IPS DF 4.7 (cell line): ENCODE data around the gene SLC25A46.
"Not testable (repeated sequence)": the region's sequence is repeated elsewhere in the genome, so short reads cannot be mapped to it uniquely, and the experiment has no call there.

ENCODE experiments used
- DNase-seq: peaks from one replicate; pipeline ENCODE4 v3.0.0-alpha.2; 2013; ENCODE audit warnings: low spot score; ENCODE audit errors: extremely low read depth

The SLC25A46 gene

GRCh38 chr5:110754181-110754580 is 15.4 kb downstream of the SLC25A46 start:
- no peak for DNase-seq

DNA sequence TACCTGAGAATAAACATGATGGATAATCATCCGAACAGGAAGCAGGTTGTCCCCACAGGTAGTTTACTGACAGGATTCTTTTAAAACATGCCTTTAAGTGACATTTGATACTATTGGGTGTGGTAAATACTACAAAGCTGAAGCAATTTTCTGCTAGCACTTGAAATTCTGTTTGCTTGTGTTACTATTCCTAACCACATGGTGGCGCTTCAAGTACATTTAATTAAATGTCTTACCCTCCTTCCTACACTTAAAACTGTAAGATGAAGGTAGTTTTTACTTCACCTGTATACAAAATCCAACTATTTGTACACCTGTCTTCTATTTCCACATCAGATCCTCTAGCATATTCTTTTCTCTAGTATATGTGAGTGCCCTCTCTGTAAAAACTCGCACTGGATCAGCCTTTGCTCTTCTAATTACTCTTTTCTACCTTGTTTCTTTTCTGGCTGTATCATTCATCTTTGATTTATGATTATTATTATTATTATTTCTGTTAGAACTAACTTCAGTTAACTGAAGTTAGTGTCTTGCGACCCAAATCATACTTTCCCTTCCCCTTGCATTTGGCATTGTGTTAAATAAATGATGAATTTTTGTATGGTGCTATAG is 18.4 kb downstream of the SLC25A46 start:
- no peak for DNase-seq

DNA sequence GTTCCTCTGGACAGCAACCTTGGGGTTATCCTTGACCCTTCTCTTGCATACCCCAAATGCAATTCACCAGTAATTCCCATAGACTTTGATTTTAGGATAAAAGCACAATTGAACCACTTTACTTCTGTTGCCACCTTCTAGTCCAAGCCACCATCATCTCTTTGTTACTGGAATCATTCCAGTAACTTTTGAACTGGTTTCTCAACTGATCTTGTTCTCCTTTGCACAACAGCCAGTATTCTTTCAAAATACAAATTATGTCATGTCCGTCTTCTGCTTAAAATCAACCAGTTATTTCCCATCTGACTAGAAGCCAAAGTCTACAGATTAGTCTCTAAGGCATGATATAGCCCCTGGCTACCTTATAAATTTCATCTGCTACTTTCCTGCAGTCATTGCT is 21.4 kb downstream of the SLC25A46 start:
- DNase-seq = no peak

DNA sequence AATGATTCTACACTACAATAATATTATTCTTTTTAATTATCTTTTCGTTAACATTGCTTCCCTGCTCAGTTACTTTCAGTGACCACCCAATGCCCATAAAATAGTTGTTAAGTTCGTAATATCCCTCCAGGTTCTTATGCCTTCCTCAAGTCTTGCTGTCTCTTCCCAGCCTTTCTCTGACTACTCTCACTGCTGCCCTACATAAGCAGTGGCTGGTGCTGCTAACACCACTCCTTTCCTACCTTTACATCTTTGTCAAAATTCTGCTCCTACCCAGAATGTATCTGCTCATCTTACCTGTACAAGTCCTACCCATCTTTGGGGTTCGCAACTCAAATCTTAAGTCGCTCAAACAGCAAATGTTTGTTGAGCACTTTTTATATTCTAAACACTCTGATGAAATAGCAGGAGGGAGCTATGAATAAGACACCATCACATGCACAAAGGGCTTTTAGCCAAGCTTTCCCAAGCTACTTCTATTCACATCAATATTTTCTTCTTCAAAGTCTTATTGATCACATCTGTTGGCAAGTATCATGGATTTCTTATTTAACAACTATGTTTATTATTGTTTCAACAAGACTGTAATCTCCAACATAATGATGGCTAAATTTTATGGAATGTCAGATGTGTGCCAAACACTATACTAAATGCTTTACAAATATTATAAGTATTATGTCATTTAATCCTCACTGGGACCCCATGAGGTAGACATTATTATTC is 29.5 kb downstream of the SLC25A46 start:
- DNase-seq = no peak

DNA sequence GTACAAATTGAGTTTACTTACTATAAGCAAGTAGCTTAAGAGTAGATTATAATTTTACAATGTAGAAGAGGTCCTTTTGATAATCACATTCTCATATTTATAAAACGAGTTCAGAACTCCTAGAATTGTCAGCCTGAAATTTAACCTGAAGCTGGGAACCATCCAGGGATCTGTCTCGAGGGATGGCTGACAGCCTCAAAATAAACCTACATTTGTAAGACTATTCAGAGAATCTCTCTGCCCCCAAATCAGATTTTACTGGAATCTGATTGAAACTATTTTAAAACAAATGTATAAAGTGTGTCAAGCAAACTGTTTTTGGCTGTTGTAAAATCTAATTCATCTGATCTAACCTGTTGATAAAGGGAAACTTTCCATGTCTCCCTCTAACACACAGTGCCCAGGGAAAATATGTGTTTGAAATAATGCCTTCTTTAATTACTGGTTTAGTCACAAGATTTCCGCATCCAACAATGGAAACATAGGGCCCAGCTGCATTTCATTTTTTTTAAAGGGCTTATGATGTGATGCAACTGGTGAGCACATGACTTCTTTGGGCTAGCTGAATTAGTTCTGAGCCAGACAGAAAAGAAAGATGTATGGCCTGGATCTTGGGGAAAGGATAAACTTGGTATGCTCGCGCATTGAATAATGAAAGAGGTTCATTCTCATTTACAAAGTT is 30.3 kb downstream of the SLC25A46 start:
- DNase-seq = no peak

DNA sequence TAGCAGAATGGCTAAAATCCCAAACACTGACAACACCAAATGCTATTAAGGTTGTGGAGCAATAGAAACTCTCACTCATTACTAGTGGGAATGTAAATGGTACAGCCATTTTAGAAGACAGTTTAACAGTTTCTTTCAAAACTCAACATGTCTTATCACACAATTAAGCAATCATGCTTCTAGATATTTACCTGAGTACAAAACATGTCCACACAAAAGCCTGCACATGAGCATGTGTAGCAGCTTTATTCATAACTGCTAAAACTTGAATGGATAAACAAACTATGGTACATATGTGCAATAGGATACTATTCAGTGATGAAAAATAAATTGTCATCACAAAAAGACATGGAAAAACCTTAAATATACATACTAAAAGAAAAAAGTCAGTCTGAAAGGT is 31.5 kb downstream of the SLC25A46 start:
- DNase-seq = no peak

DNA sequence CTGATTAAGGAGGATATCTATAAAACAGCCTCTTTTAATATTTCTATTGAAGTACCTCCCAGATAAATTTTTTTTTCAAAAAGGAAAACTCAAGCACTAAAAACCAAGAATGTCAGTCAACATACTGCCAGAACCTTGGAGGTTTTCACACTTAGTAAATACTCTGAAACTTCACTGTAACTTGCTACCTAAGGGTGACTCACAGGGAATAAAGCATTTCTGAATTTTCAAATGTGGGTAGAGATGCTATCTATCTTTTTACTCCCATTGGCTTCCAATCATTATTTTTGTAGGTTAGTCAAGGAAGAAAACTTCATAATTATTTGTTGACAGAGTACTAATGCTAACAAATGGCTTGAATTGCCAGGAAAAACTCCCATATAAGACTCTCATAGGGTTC is 46.1 kb downstream of the SLC25A46 start:
- no peak for DNase-seq

GRCh38 chr5:110785356-110785755 is 46.5 kb downstream of the SLC25A46 start:
- no peak for DNase-seq

GRCh38 chr5:110788006-110788405 is 49.2 kb downstream of the SLC25A46 start:
- DNase-seq = not testable (repeated sequence)

DNA sequence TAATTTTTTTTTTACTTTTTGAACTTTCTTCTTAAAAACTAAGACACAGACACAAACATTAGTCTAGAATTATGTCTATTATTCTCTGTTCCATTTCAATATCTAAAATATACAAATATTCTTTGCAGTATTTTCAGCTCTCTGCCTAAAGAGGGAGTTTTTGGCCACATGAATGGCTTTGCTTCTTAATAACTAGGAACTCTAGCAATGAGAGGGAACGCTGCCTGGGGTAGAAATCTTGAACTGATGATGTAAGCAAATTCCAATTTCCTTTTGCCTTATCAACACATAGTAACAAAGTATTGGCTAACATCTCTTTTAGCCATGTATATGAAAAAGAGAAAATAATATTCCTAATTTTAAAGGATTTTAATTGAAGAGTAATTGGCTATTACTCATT is 51.9 kb downstream of the SLC25A46 start:
- DNase-seq = no peak

- DNase-seq = no peak
These were observed 64.2 kb downstream of the SLC25A46 start for GRCh38 chr5:110802998-110803397.

DNA sequence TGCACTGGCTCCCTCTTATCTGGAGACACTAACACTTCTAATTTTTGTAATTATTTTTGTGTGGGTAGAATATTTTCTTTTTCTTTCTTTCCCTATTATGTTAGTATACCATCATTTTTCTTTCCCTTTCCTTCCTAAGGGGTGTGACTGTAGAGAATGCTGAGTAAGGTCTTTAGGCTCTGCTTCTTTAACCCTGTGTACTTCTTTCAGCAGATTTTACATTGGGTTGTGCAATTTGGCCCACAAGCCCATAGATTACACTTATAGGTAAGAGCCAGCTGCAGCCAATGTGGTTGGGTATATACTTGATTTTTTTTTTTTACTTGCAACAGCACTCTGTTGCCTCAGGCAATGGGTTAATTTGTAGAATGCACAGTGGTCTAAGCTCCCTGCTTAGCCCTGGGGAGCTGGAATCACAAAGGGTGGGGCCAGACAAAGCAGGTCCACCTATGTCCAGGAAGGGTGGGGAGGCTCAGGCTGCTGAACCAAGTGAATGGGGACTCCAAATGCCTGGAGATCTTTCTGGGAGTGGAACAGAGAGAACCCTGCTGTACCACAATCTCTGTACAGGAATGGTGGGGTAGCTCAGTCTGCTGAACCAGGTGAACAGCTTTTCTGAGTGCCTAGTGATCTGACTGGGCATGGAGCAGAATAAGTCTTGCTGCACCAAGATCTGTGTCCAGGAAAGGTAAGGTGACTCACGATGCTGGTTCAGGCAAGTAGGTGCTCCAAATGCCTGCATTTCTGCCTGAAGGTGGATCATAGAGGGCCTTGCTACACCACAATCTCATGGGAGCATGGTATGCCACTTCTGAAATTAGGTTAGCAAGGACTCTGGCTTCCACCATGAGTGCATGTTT is 64.9 kb downstream of the SLC25A46 start:
- DNase-seq = no peak

DNA sequence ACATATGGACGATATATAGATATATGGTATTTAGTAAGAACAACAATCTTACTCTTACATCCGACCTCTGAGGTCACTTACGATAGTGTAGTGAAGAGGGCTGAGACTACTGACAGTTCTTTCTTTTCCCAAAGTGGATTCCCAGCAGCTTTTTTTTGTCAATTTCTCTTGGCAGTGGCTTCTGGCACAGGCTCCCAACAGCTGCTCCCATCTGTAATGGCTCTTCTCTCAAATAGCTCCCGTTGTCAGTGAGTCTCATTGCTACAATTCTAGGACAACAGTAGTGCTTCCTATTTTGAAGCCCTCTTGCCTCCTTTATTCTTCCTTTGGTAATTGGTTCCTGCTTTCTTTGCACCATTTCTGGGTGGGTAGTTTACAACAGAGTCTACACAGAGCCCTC is 68.4 kb downstream of the SLC25A46 start:
- DNase-seq = no peak

DNA sequence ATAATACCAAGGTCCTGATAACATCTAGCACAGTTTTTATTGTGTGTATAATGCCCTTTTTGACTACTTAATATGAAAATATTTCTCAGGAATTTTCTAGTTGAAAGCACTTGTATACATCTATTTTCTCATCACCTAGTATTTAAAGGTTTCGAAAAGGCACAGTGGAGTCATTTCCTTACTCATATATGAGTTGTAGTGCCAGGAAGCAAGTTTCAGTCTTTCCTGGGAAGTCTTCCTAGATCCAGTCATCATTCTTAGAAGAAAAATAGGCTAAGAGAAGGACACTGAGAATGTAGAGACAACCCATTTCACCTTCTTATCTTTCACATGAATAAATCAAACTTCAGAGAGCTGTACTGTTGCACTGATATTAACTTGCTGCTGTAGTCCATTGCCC is 70.2 kb downstream of the SLC25A46 start:
- no peak for DNase-seq
